Lower leg skin (tissue), 4 donors: ENCODE data around the gene CDC14A. TPM values are rescaled to one million over a fixed set of nuclear protein-coding genes. Genes with fewer than 3 reads are reported as not detected.

Source experiments
- DNase-seq, 2 donors: peaks; one replicate each; pipeline ENCODE4 v3.0.0-alpha.2; 2019; ENCODE audit warnings: low spot score in 2 of 2
- H3K4me3 ChIP-seq: fragments of 200-600 bp; sonication (generic); 2 replicates; pipeline ENCODE4 v1.5.1; 2017; ENCODE audit warnings: mild to moderate bottlenecking, low read depth; ENCODE audit not compliant: poor library complexity, severe bottlenecking
- CTCF ChIP-seq, 3 donors: fragments of 450-650 bp; IDR thresholded peaks; one replicate each; pipeline ENCODE4 v1.5.1; 2016; ENCODE audit warnings: antibody characterized with exemption in 3 of 3, mild to moderate bottlenecking in 3 of 3, moderate library complexity in 2 of 3
- POLR2A ChIP-seq, 2 donors: fragments of 450-650 bp; IDR thresholded peaks; one replicate each; pipeline ENCODE4 v1.6.1; 2016 to 2017; ENCODE audit warnings: antibody characterized with exemption in 2 of 2, mild to moderate bottlenecking in 1 of 2, moderate library complexity in 1 of 2
- WGBS, 2 donors: methylation state at CpG; one replicate each; pipeline ENCODE4 v1.1.5; 2018; 5-methylcytosine and 5-hydroxymethylcytosine counted together
- intact Hi-C: fragments of 100-400 bp; cut with DNase I; formaldehyde crosslinking; loops from one replicate; pipeline ENCODE4 v1.15.0; 2023; ENCODE audit warnings: low total_unique reads
- total RNA-seq, 4 donors: library from RNA; depleted of rRNA; stranded (reverse); fragments of >200 nt; gene quantifications; one replicate each; pipeline ENCODE4 v1.1.0, GENCODE V29; 2016

Gene CDC14A
- total RNA-seq, 4 donors from 2014 or later = 13.5 to 15.4 (median 14.4) TPM

- intact Hi-C loops = no loop called here
- H3K4me3 ChIP-seq = no peak overlapping the region
- WGBS, 2 donors = 26 to 31% methylated on average over 1 of the region's 1 CpG
- TF ChIP-seq CTCF (IDR thresholded peaks at IDR 0.05) (no peak), POLR2A (IDR thresholded peaks at IDR 0.05) (no peak)
- no peak for DNase-seq
These were observed 158.1 kb downstream of the CDC14A start for GRCh38 chr1:100510451-100510850.

DNA sequence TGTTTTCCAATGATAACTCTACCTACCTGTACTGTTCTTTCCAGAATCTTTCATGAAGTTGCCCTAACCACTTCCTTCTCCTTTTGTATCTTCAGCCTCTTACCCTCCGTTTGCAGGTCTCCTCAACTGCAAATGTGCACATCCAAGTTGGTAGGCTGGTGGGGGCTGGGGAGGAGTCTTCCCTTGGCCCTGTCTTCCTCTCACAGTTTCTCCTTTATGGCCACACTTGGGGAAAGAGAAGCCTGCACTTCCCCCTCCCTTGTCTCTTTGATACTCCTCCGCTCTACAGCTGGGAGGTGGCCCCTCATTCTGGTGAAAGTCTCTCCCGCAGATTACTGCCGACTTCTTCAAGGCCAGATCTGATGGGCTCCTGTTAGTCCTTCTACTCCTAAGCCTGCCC, 158.8 kb downstream of the CDC14A start:
- intact Hi-C loops = no loop called here
- DNase-seq = no peak
- H3K4me3 ChIP-seq = no peak overlapping the region
- TF ChIP-seq POLR2A (IDR thresholded peaks at IDR 0.05) (no peak), CTCF (IDR thresholded peaks at IDR 0.05) (no peak)
- WGBS, 2 donors = 86 to 96% methylated on average over 4 of the region's 4 CpGs

- DNase-seq = no peak
- no peak overlapping the region for H3K4me3 ChIP-seq
- TF ChIP-seq CTCF (IDR thresholded peaks at IDR 0.05) (no peak), POLR2A (IDR thresholded peaks at IDR 0.05) (no peak)
- intact Hi-C loops = no loop called here
- WGBS, 2 donors = 91 to 97% methylated on average over 5 of the region's 5 CpGs
These were observed 159.5 kb downstream of the CDC14A start for GRCh38 chr1:100511773-100512172.

DNA sequence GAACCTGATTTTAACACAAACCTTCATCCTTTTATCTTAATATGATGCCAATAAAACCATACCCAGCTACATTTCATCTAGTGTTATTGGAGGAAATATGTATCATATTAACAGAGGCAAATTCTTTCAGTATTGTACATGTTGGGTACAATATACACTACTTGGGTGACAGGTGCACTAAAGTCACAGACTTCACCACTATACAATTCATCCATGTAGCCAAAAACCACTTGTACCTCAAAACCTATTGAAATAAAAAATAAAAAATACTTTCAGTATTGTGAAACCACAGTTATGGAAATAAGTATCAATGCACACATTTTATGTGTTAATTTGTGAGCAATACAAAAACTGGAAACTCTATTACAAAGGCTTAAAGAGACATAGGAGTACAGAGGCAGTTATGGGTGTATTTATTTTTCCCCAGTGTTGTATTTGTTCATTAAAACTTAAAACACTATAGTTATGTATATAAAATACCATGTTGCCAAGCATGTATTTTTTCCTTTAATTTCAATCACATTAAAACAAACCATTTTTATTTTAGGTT, 160.6 kb downstream of the CDC14A start:
- no peak for DNase-seq
- TF ChIP-seq CTCF (IDR thresholded peaks at IDR 0.05) (no peak), POLR2A (IDR thresholded peaks at IDR 0.05) (no peak)
- no peak overlapping the region for H3K4me3 ChIP-seq
- intact Hi-C loops = no loop called here

DNA sequence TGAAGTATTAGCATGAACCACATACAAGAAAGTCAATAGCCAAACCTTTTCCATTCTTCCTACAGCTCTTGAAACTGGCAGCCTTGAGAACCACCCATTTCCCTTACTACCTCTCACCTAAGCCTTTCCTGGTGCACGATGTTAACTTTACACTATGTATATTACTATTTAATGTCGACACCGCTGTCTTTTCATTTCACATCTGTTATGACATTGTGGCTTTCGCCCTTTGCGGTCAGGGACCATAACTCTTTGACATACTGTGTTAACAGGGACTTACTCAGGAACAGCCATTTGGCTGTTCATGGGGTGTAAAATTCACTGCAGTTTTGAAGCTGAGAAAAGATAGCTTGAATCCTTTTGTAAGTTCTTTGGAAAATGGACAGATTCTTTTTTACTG, 164.6 kb downstream of the CDC14A start:
- H3K4me3 ChIP-seq = no peak overlapping the region
- TF ChIP-seq POLR2A (IDR thresholded peaks at IDR 0.05) (no peak), CTCF (IDR thresholded peaks at IDR 0.05) (no peak)
- 81 to 82% methylated on average over 5 of the region's 5 CpGs for WGBS, 2 donors
- no peak for DNase-seq
- intact Hi-C loops = no loop called here

DNA sequence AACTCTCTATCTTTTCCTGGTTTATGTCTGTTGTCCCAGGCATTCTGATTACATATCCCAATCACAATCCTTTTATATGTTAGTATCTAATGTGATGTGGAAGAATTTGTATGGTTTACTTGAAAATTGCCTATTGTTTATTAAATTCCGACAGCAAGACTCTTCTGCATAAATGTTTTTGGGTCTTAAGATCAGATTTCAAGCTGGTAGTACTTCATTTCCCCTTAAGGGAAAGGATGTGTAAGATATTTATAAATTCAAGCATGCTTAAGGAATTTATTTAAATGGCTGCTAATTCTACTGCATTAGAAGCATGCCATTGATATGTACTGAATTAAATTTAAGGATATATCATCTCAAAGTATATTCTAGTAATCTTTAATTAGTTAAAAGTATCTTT, 165.2 kb downstream of the CDC14A start:
- 61 to 67% methylated on average over 1 of the region's 1 CpG for WGBS, 2 donors
- H3K4me3 ChIP-seq = no peak overlapping the region
- TF ChIP-seq CTCF (IDR thresholded peaks at IDR 0.05) = no peak
- no peak for TF ChIP-seq POLR2A (IDR thresholded peaks at IDR 0.05)
- intact Hi-C loops = no loop called here
- DNase-seq = no peak
